ENCODE results near the gene PHLDB3. TPM values are rescaled to one million over a fixed set of nuclear protein-coding genes. Genes with fewer than 3 reads are reported as not detected.

The PHLDB3 gene
- total RNA-seq, 1 experiment from 2014 or later = 8.5 TPM

DNA sequence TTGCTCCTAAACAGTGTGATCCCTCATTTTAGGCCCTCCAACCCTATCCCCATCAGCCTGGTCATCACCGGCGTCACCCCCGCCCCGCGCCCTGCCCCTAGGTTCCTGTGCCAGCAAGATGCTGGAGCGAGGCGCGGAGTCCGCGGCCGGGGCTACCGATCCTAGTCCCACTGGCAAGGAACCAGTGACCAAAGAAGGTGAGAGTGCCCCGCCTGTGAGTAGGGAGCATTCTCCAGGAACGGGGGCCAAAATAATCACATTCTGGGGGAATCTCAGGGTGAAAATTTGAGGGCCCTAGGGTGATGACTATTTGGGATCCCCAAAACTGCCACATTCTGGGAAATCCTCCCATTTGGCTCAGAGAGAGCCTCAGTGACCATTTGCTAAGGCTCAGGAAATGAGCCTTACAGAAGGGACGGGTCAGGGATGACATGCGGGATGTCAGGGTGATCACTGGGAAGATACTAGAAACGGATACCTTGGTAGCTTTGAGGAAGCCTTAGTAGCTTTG, 29.8 kb upstream of the PHLDB3 start:
- no peaks in the 10 kb centered on the region for H3K79me1 ChIP-seq (ENCODE audit: insufficient read depth, low read depth, low read length, poor library complexity, severe bottlenecking)
- peaks cover 13 to 29% (median 21%) of the 10 kb centered on the region in 3 experiments for H3K36me3 Mint-ChIP-seq (ENCODE audit: insufficient read depth in 1 of 3, low read depth in 3 of 3)
- DNase-seq = no peak
- H4K5ac ChIP-seq (ENCODE audit: insufficient read length, low read depth, low read length) = no peak overlapping the region
- no peak overlapping the region for H3K56ac ChIP-seq (ENCODE audit: insufficient read length, low read depth, low read length)
- H3T11ph ChIP-seq (ENCODE audit: low read length) = no peak overlapping the region
- H3K18ac ChIP-seq (ENCODE audit: insufficient read length, low read depth, low read length) = no peak overlapping the region
- no peak overlapping the region for H2BK12ac ChIP-seq (ENCODE audit: insufficient read length, low read depth, low read length)
- no peaks in the 10 kb centered on the region for H3K4me1 ChIP-seq (ENCODE audit: insufficient read depth, low read length)
- H2BK20ac ChIP-seq (ENCODE audit: low read depth, low read length, poor library complexity, severe bottlenecking) = no peak overlapping the region
- no peak overlapping the region for H2AK5ac ChIP-seq (ENCODE audit: insufficient read length, low read length)
- peaks cover 15 to 19% of the 10 kb centered on the region in 2 experiments for H3K4me1 Mint-ChIP-seq
- peaks cover 9% of the 10 kb centered on the region for H3K27me3 Mint-ChIP-seq (ENCODE audit: low read depth)
- no peak overlapping the region for H4K8ac ChIP-seq (replicated peaks; ENCODE audit: insufficient read length, low read depth, low read length)
- H3K9ac ChIP-seq (ENCODE audit: extremely low read depth, insufficient read length, low read length) = no peak overlapping the region
- no peak overlapping the region for H2BK120ac ChIP-seq (ENCODE audit: low read depth, low read length, poor library complexity, severe bottlenecking)
- H4K91ac ChIP-seq (ENCODE audit: insufficient read length, low read depth, low read length) = no peak overlapping the region
- H2BK5ac ChIP-seq (ENCODE audit: insufficient read length, low read length) = no peak overlapping the region
- no peaks in the 10 kb centered on the region for H3K27me3 ChIP-seq (ENCODE audit: insufficient read depth, low read length)
- no peak overlapping the region for H3K14ac ChIP-seq (ENCODE audit: insufficient read depth, low read length)
- peak overlapping the region; percentile 56 for H3K4me2 ChIP-seq (ENCODE audit: insufficient read depth, insufficient read length, low read length)
- TF ChIP-seq, protein P1, sequence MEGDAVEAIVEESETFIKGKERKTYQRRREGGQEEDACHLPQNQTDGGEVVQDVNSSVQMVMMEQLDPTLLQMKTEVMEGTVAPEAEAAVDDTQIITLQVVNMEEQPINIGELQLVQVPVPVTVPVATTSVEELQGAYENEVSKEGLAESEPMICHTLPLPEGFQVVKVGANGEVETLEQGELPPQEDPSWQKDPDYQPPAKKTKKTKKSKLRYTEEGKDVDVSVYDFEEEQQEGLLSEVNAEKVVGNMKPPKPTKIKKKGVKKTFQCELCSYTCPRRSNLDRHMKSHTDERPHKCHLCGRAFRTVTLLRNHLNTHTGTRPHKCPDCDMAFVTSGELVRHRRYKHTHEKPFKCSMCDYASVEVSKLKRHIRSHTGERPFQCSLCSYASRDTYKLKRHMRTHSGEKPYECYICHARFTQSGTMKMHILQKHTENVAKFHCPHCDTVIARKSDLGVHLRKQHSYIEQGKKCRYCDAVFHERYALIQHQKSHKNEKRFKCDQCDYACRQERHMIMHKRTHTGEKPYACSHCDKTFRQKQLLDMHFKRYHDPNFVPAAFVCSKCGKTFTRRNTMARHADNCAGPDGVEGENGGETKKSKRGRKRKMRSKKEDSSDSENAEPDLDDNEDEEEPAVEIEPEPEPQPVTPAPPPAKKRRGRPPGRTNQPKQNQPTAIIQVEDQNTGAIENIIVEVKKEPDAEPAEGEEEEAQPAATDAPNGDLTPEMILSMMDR (conservative IDR thresholded peaks at IDR 0.05) = no peak
- no peak overlapping the region for H2BK15ac ChIP-seq (ENCODE audit: low read depth, low read length)
- H4K20me1 ChIP-seq (ENCODE audit: control insufficient read depth, insufficient read depth, insufficient read length) = no peaks in the 10 kb centered on the region
- no peak overlapping the region for H2AFZ ChIP-seq (ENCODE audit: low read length)
- no peak overlapping the region for H3K4ac ChIP-seq (ENCODE audit: low read depth, low read length)
- H3K4me3 Mint-ChIP-seq = peak overlapping the region; percentile 79 to 97
- H3K23me2 ChIP-seq (ENCODE audit: insufficient read length, low read depth, low read length, poor library complexity, severe bottlenecking) = peaks cover 5% of the 10 kb centered on the region
- H3K79me2 ChIP-seq (ENCODE audit: insufficient read depth, low read length) = no peaks in the 10 kb centered on the region
- WGBS (ENCODE audit: extremely low coverage, insufficient read length, low lambda C conversion rate) = no CpG with 5 or more reads among the region's 17 CpGs
- H3K9me3 ChIP-seq (ENCODE audit: control insufficient read depth, low read depth, low read length) = no peaks in the 10 kb centered on the region
- no peak overlapping the region for H3K27ac ChIP-seq (ENCODE audit: insufficient read length, low read depth, low read length)
- H3K27ac Mint-ChIP-seq = no peak overlapping the region; a peak in 1 of 7 replicates
- H3K23ac ChIP-seq (ENCODE audit: insufficient read length, low read depth, low read length) = no peak overlapping the region
- peaks cover 4% of the 10 kb centered on the region in 2 experiments; a peak in 4 of 5 replicates for H3K9me3 Mint-ChIP-seq
